ENCODE data around the gene HSPBAP1. TPM values are rescaled to one million over a fixed set of nuclear protein-coding genes. Genes with fewer than 3 reads are reported as not detected.
"Not testable (repeated sequence)": the region's sequence is repeated elsewhere in the genome, so short reads cannot be mapped to it uniquely, and the experiment has no call there.

HSPBAP1 gene
- total RNA-seq, 1 experiment from 2014 or later, result 12.2 TPM

- H3K4me3 ChIP-seq (ENCODE audit: insufficient read depth, low read depth, low read length); H3K36me3 ChIP-seq (replicated peaks; ENCODE audit: control insufficient read depth, insufficient read depth, low read length); DNase-seq; H3K27me3 ChIP-seq (ENCODE audit: control insufficient read depth, insufficient read depth, low read length): not testable (repeated sequence)
Measured at GRCh38 chr3:122732682-122733525, 60.7 kb downstream of the HSPBAP1 start.

GRCh38 chr3:122730240-122730639, 63.4 kb downstream of the HSPBAP1 start:
- DNase-seq, result peak; percentile 58
- no peaks in the 10 kb centered on the region for H3K27me3 ChIP-seq (ENCODE audit: control insufficient read depth, insufficient read depth, low read length)
- no peak overlapping the region for H3K4me3 ChIP-seq (ENCODE audit: insufficient read depth, low read depth, low read length)
- H3K36me3 ChIP-seq (replicated peaks; ENCODE audit: control insufficient read depth, insufficient read depth, low read length), result no peaks in the 10 kb centered on the region

- Histone ChIP-seq H3K27me3 (ENCODE audit: control insufficient read depth, insufficient read depth, low read length) (no peaks in the 10 kb centered on the region), H3K36me3 (replicated peaks; ENCODE audit: control insufficient read depth, insufficient read depth, low read length) (no peaks in the 10 kb centered on the region), H3K4me3 (ENCODE audit: insufficient read depth, low read depth, low read length) (no peak overlapping the region)
- no peak for DNase-seq
Measured at GRCh38 chr3:122728756-122729514, 64.7 kb downstream of the HSPBAP1 start.

GRCh38 chr3:122728186-122728585, 65.4 kb downstream of the HSPBAP1 start:
- H3K36me3 ChIP-seq (replicated peaks; ENCODE audit: control insufficient read depth, insufficient read depth, low read length), result no peaks in the 10 kb centered on the region
- DNase-seq, result no peak
- H3K4me3 ChIP-seq (ENCODE audit: insufficient read depth, low read depth, low read length), result no peak overlapping the region
- H3K27me3 ChIP-seq (ENCODE audit: control insufficient read depth, insufficient read depth, low read length), result no peaks in the 10 kb centered on the region

GRCh38 chr3:122727766-122728165, 65.9 kb downstream of the HSPBAP1 start:
- Histone ChIP-seq H3K4me3 (ENCODE audit: insufficient read depth, low read depth, low read length) (no peak overlapping the region), H3K27me3 (ENCODE audit: control insufficient read depth, insufficient read depth, low read length) (no peaks in the 10 kb centered on the region), H3K36me3 (replicated peaks; ENCODE audit: control insufficient read depth, insufficient read depth, low read length) (no peaks in the 10 kb centered on the region)
- no peak for DNase-seq

GRCh38 chr3:122727294-122727693, 66.3 kb downstream of the HSPBAP1 start:
- no peak overlapping the region for H3K4me3 ChIP-seq (ENCODE audit: insufficient read depth, low read depth, low read length)
- H3K36me3 ChIP-seq (replicated peaks; ENCODE audit: control insufficient read depth, insufficient read depth, low read length), result no peaks in the 10 kb centered on the region
- H3K27me3 ChIP-seq (ENCODE audit: control insufficient read depth, insufficient read depth, low read length), result no peaks in the 10 kb centered on the region
- no peak for DNase-seq

- H3K36me3 ChIP-seq (replicated peaks; ENCODE audit: control insufficient read depth, insufficient read depth, low read length), result no peaks in the 10 kb centered on the region; the same call in 1 of the 2 replicates
- no peak for DNase-seq
- H3K4me3 ChIP-seq (ENCODE audit: insufficient read depth, low read depth, low read length), result no peak overlapping the region
- H3K27me3 ChIP-seq (ENCODE audit: control insufficient read depth, insufficient read depth, low read length), result no peaks in the 10 kb centered on the region
Measured at GRCh38 chr3:122725106-122725505, 68.5 kb downstream of the HSPBAP1 start.

- H3K27me3 ChIP-seq (ENCODE audit: control insufficient read depth, insufficient read depth, low read length), result no peaks in the 10 kb centered on the region
- no peak for DNase-seq
- H3K4me3 ChIP-seq (ENCODE audit: insufficient read depth, low read depth, low read length), result no peak overlapping the region
- peaks cover 1% of the 10 kb centered on the region for H3K36me3 ChIP-seq (replicated peaks; ENCODE audit: control insufficient read depth, insufficient read depth, low read length)
Measured at GRCh38 chr3:122719273-122719921, 74.2 kb downstream of the HSPBAP1 start.

GRCh38 chr3:122716667-122717066, 77.0 kb downstream of the HSPBAP1 start:
- peaks cover 1% of the 10 kb centered on the region for H3K36me3 ChIP-seq (replicated peaks; ENCODE audit: control insufficient read depth, insufficient read depth, low read length)
- no peak overlapping the region for H3K4me3 ChIP-seq (ENCODE audit: insufficient read depth, low read depth, low read length)
- no peaks in the 10 kb centered on the region for H3K27me3 ChIP-seq (ENCODE audit: control insufficient read depth, insufficient read depth, low read length)
- no peak for DNase-seq

- H3K27me3 ChIP-seq (ENCODE audit: control insufficient read depth, insufficient read depth, low read length), result no peaks in the 10 kb centered on the region
- peaks cover under 1% of the 10 kb centered on the region for H3K36me3 ChIP-seq (replicated peaks; ENCODE audit: control insufficient read depth, insufficient read depth, low read length)
- no peak for DNase-seq
- H3K4me3 ChIP-seq (ENCODE audit: insufficient read depth, low read depth, low read length), result no peak overlapping the region
Measured at GRCh38 chr3:122714273-122714672, 79.4 kb downstream of the HSPBAP1 start.

GRCh38 chr3:122710616-122711251, 82.9 kb downstream of the HSPBAP1 start:
- not testable (repeated sequence) for H3K4me3 ChIP-seq (ENCODE audit: insufficient read depth, low read depth, low read length); H3K27me3 ChIP-seq (ENCODE audit: control insufficient read depth, insufficient read depth, low read length); DNase-seq; H3K36me3 ChIP-seq (replicated peaks; ENCODE audit: control insufficient read depth, insufficient read depth, low read length)

GRCh38 chr3:122705379-122705778, 88.3 kb downstream of the HSPBAP1 start:
- DNase-seq, result no peak
- Histone ChIP-seq H3K36me3 (replicated peaks; ENCODE audit: control insufficient read depth, insufficient read depth, low read length) (no peaks in the 10 kb centered on the region), H3K27me3 (ENCODE audit: control insufficient read depth, insufficient read depth, low read length) (no peaks in the 10 kb centered on the region), H3K4me3 (ENCODE audit: insufficient read depth, low read depth, low read length) (no peak overlapping the region)

GRCh38 chr3:122700193-122700592, 93.4 kb downstream of the HSPBAP1 start:
- Histone ChIP-seq H3K36me3 (replicated peaks; ENCODE audit: control insufficient read depth, insufficient read depth, low read length) (0 out of 2 replicates have a peak, but pooled peaks cover 1% of the 10 kb centered on the region), H3K27me3 (ENCODE audit: control insufficient read depth, insufficient read depth, low read length) (no peaks in the 10 kb centered on the region), H3K4me3 (ENCODE audit: insufficient read depth, low read depth, low read length) (no peak overlapping the region)
- DNase-seq, result no peak

GRCh38 chr3:122697952-122698620, 95.5 kb downstream of the HSPBAP1 start:
- no peak for DNase-seq
- H3K27me3 ChIP-seq (ENCODE audit: control insufficient read depth, insufficient read depth, low read length), result no peaks in the 10 kb centered on the region
- peaks cover 3% of the 10 kb centered on the region; the same call in 1 of the 2 replicates for H3K36me3 ChIP-seq (replicated peaks; ENCODE audit: control insufficient read depth, insufficient read depth, low read length)
- H3K4me3 ChIP-seq (ENCODE audit: insufficient read depth, low read depth, low read length), result no peak overlapping the region

Measured in H7 (cell line).